Gastrocnemius medialis (tissue), 4 donors: ENCODE measurements around the gene AFAP1. TPM values are rescaled to one million over a fixed set of nuclear protein-coding genes. Genes with fewer than 3 reads are reported as not detected.

Experiments used
- ATAC-seq, 2 donors: fragments of 150-250 bp; one replicate each; pipeline ENCODE4 v1.9.1; 2016
- DNase-seq, 2 donors: peaks; one replicate each; pipeline ENCODE4 v3.0.0-alpha.2; 2019
- H3K27ac ChIP-seq, 4 donors: fragments of 200-600 bp; sonication (generic); 1 replicate in 1 of 4; 2 replicates in 3 of 4; pipeline ENCODE4 v1.5.1; 2016 to 2018; ENCODE audit warnings: mild to moderate bottlenecking in 2 of 4, moderate library complexity in 1 of 4
- H3K27me3 ChIP-seq, 3 donors: fragments of 200-600 bp; sonication (generic) in 2 of 3; 1 replicate in 1 of 3; 2 replicates in 2 of 3; pipeline versions ENCODE4 v1.5.1 to v1.6.0; 2016 to 2019; ENCODE audit warnings: mild to moderate bottlenecking in 1 of 3, moderate library complexity in 1 of 3
- H3K36me3 ChIP-seq, 2 donors: fragments of 200-600 bp; sonication (generic) in 1 of 2; one replicate each; pipeline ENCODE4 v1.5.1; 2017 to 2018
- H3K4me1 ChIP-seq, 2 donors: fragments of 200-600 bp; sonication (generic) in 1 of 2; one replicate each; pipeline ENCODE4 v1.5.1; 2016 to 2017; ENCODE audit warnings: mild to moderate bottlenecking in 2 of 2
- H3K4me3 ChIP-seq, 4 donors: fragments of 200-600 bp; sonication (generic) in 3 of 4; 1 replicate in 1 of 4; 2 replicates in 3 of 4; pipeline ENCODE4 v1.5.1; 2016 to 2019; ENCODE audit warnings: mild to moderate bottlenecking in 2 of 4
- H3K9me3 ChIP-seq, 3 donors: fragments of 200-600 bp; sonication (generic) in 2 of 3; 1 replicate in 1 of 3; 2 replicates in 2 of 3; pipeline ENCODE4 v1.5.1; 2016 to 2019
- POLR2A ChIP-seq, 2 donors: fragments of 450-650 bp; IDR thresholded peaks; one replicate each; pipeline ENCODE4 v1.6.1; 2017; ENCODE audit warnings: antibody characterized with exemption in 2 of 2, mild to moderate bottlenecking in 2 of 2, moderate library complexity in 2 of 2
- in situ Hi-C, 4 donors: fragments of 200-750 bp; cut with MboI; loops; one replicate each; pipeline versions ENCODE4 v1.15.0 to v1.8.0; 2017; ENCODE audit warnings: low sequenced_read_pairs in 4 of 4
- intact Hi-C: fragments of 100-400 bp; cut with DNase I; formaldehyde crosslinking; loops from one replicate; pipeline ENCODE4 v1.15.1; 2023; ENCODE audit warnings: low total_unique reads
- total RNA-seq, 4 donors: library from RNA; depleted of rRNA; stranded (reverse); fragments of >200 nt; gene quantifications; one replicate each; pipeline versions ENCODE4 v1.1.0 to v1.2.3, GENCODE V29; 2016
- TF ChIP-seq, protein P1 (sequence below), 5 experiments: fragments of 450-650 bp in 3 of 5; fragments of 200-600 bp in 2 of 5; sonication (generic) in 2 of 5; IDR thresholded peaks in 4 of 5; conservative IDR thresholded peaks in 1 of 5; 1 replicate in 4 of 5; 2 replicates in 1 of 5; pipeline ENCODE4 v1.5.1; 2016 to 2019; ENCODE audit warnings: antibody characterized with exemption in 5 of 5, mild to moderate bottlenecking in 3 of 5, moderate library complexity in 3 of 5

The AFAP1 gene
- total RNA-seq, 4 donors from 2014 or later, result 1.5 to 8.6 (median 3.5) TPM

DNA sequence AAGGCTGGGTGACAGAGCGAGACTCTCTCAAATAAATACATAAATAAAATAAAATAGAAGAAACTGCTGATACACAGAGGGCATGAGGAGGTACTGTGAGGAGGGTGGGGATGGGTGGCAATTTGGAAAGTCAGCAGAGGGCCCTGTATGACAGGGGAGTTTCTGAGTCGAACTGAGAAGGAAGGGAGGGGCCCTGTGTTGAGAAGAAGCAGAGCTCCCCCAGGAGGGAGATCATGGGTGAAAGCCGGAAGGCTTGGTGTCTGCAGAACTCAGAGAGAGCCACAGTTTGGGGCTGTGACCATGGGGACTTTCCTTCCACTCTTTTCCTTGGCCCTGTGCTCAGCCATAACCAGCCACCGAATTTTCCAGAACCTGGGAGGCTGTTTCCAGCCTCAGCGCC is 24.8 kb upstream of the AFAP1 start:
- Histone ChIP-seq H3K27me3 (no peaks in the 10 kb centered on the region), H3K36me3 (peaks cover 0 to 30% of the 10 kb centered on the region in 2 donors), H3K4me1 (peaks cover 0 to 19% of the 10 kb centered on the region in 2 donors), H3K4me3 (no peak overlapping the region), H3K9me3 (no peaks in the 10 kb centered on the region), H3K27ac (peak overlapping the region in 3 of 4 donors; percentile 38 to 51 (median 46))
- no peak for ATAC-seq
- TF ChIP-seq, protein P1, sequence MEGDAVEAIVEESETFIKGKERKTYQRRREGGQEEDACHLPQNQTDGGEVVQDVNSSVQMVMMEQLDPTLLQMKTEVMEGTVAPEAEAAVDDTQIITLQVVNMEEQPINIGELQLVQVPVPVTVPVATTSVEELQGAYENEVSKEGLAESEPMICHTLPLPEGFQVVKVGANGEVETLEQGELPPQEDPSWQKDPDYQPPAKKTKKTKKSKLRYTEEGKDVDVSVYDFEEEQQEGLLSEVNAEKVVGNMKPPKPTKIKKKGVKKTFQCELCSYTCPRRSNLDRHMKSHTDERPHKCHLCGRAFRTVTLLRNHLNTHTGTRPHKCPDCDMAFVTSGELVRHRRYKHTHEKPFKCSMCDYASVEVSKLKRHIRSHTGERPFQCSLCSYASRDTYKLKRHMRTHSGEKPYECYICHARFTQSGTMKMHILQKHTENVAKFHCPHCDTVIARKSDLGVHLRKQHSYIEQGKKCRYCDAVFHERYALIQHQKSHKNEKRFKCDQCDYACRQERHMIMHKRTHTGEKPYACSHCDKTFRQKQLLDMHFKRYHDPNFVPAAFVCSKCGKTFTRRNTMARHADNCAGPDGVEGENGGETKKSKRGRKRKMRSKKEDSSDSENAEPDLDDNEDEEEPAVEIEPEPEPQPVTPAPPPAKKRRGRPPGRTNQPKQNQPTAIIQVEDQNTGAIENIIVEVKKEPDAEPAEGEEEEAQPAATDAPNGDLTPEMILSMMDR (IDR thresholded peaks at IDR 0.05 in 4 of 5, conservative IDR thresholded peaks at IDR 0.05 in 1 of 5), result no peak
- no peak for TF ChIP-seq POLR2A (IDR thresholded peaks at IDR 0.05)
- intact Hi-C loops (no loop called here), in situ Hi-C loops (no loop called here)
- no peak for DNase-seq

DNA sequence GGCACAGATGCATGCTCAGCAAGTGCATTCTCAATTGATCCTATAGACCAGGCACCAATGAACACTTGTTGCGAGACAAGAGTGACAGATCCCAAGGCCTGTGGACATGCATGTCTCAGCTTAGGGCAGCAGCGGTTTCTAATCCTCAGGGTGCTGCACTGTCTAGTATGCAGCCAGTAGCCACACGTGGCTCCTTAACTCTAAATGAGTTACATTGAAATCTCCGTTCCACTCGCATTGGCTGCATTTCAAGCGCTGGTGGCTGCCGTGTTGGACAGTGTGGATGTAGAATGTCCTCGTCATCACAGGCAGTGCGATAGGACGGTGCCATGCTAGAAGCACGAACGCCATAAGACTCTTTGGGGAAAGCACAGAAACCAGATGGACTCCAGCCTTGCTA is 24.0 kb upstream of the AFAP1 start:
- ATAC-seq (no peak), DNase-seq (no peak)
- in situ Hi-C loops, result no loop called here
- peaks cover 0 to 14% of the 10 kb centered on the region in 2 donors for H3K4me1 ChIP-seq
- no peak overlapping the region for H3K27ac ChIP-seq
- no peak for TF ChIP-seq POLR2A (IDR thresholded peaks at IDR 0.05)
- TF ChIP-seq, protein P1 (IDR thresholded peaks at IDR 0.05 in 4 of 5, conservative IDR thresholded peaks at IDR 0.05 in 1 of 5), result no peak
- H3K4me3 ChIP-seq, result no peak overlapping the region
- intact Hi-C loops, result no loop called here
- H3K36me3 ChIP-seq, result peaks cover 0 to 28% of the 10 kb centered on the region in 2 donors
- no peaks in the 10 kb centered on the region for H3K27me3 ChIP-seq
- no peaks in the 10 kb centered on the region for H3K9me3 ChIP-seq

DNA sequence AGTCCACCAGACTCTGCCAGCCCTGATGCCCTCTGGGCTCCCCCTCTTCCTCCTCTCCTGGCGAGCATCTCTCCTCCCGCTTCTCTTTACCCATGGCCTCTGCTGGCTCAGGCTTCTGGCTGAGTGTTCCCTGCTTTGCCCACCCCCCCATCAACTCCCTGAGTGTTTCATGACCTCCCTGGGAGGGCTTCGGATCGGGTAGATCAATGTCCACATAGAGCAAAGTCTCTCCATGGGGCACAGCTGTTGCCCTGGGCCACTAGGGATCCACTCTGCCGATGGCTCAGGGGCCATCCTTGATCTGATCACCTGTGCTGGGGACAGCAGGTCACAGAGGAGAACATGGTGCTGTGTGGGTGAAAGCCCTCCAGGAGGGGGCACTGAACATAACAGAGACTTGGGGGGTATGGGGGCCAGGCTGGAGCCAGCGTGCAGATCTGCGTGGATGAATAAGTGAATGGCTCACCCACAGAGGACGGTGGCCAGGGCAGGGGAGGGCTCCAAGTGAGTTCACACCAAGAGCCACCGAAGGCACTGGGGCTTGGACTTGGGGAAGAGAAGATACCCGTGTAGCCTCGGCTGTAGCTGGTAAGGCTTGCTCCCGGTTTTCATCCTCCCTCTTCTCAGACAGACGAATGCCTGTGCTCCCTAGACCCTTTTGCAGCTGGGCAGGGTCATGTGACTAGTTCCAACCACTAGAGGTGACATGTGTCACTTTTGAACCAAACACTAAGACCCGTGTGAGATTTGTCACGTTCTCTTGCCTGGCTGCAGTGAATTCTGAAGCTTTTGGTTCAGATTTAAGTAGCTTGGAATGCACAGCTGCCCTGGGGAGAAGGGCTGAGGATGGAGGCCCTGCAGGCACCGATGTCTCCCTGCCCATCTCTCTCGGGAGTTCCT is 23.2 kb upstream of the AFAP1 start:
- Histone ChIP-seq H3K9me3 (no peaks in the 10 kb centered on the region), H3K4me1 (peaks cover 0 to 6% of the 10 kb centered on the region in 2 donors), H3K27ac (no peak overlapping the region), H3K36me3 (peaks cover 0 to 22% of the 10 kb centered on the region in 2 donors), H3K4me3 (no peak overlapping the region), H3K27me3 (no peaks in the 10 kb centered on the region)
- intact Hi-C loops (no loop called here), in situ Hi-C loops (no loop called here)
- TF ChIP-seq, protein P1 (IDR thresholded peaks at IDR 0.05 in 4 of 5, conservative IDR thresholded peaks at IDR 0.05 in 1 of 5), result no peak
- TF ChIP-seq POLR2A (IDR thresholded peaks at IDR 0.05), result no peak
- DNase-seq (no peak), ATAC-seq (no peak)

DNA sequence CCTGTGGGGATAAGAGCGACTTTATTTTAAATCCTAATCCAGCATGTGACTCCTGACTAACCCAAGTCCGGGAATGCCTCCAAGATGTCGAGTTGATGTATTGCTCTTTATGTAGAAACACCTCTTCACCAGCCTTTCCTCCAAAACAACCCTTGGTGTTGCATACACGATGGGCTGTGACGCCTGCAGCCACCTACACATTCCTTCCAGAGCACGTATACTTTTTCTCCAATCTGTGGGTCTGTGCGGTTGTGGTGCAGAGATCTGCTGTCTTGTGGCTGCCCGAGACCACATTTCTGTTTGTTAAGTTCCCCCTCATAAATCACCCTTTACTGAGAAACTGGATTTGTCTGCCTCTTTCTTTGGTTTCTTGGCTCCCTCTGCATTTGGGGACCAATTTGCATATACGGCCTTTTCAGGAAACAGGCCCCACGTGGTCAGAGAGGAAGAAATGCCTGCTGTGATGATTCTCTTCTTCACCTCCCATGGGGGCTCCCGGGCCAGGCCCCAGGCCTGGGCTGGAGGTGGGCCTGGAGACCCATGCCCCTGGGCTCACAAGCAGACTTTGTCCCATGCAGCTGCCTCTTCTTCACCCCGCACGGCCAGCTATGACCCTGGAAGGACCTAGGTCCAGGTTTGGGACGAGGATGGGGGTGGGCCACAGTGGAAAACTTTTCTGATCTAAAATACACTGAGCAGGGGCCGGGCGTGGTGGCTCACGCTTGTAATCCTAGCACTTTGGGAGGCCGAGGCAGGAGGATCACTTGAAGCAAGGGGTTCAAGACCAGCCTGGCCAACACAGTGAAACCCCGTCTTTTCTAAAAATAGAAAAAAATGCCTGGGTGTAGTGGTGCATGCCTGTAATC is 21.4 kb upstream of the AFAP1 start:
- ATAC-seq, result peak; percentile 35 to 54

More for the DNA sequence above, 21.4 kb upstream of the AFAP1 start:
- TF ChIP-seq POLR2A (IDR thresholded peaks at IDR 0.05), result no peak
- TF ChIP-seq, protein P1 (IDR thresholded peaks at IDR 0.05 in 4 of 5, conservative IDR thresholded peaks at IDR 0.05 in 1 of 5), result no peak
- Histone ChIP-seq H3K9me3 (no peaks in the 10 kb centered on the region), H3K27ac (peak overlapping the region in 3 of 4 donors; percentile 34 to 61 (median 35)), H3K4me1 (peaks cover 0 to 4% of the 10 kb centered on the region in 2 donors), H3K4me3 (no peak overlapping the region), H3K36me3 (peaks cover 0 to 5% of the 10 kb centered on the region in 2 donors), H3K27me3 (no peaks in the 10 kb centered on the region)
- in situ Hi-C loops (no loop called here), intact Hi-C loops (no loop called here)
- DNase-seq, result peak in 1 of 2 donors; percentile 44
